Measurements from ENCODE around the gene LPAR3.

LPAR3 gene

GRCh38 chr1:84842748-84843231 is 50.2 kb downstream of the LPAR3 start:
- CTCF ChIA-PET: interaction anchor here (1.1 kb wide), 1 partner anchor 92 kb away, joined by 5 read pairs; no protein-coding TSS in a partner anchor
- Mint-ChIP-seq H3K27ac (no peak overlapping the region), H3K9me3 (no peaks in the 10 kb centered on the region), H3K27me3 (peaks cover 26% of the 10 kb centered on the region), H3K36me3 (peaks cover 2% of the 10 kb centered on the region), H3K4me3 (no peak overlapping the region), H3K4me1 (peaks cover 20% of the 10 kb centered on the region)
- no peak for DNase-seq

- Mint-ChIP-seq H3K9me3 (no peaks in the 10 kb centered on the region), H3K27me3 (peaks cover 25% of the 10 kb centered on the region), H3K27ac (no peak overlapping the region), H3K4me1 (peaks cover 13% of the 10 kb centered on the region), H3K4me3 (no peak overlapping the region), H3K36me3 (peaks cover 2% of the 10 kb centered on the region)
- CTCF ChIA-PET: interaction anchor here (1.1 kb wide), 1 partner anchor 93 kb away, joined by 5 read pairs; no protein-coding TSS in a partner anchor
- no peak for DNase-seq
These were observed 51.0 kb downstream of the LPAR3 start for GRCh38 chr1:84841971-84842370.

GRCh38 chr1:84840346-84840745 is 52.7 kb downstream of the LPAR3 start:
- Mint-ChIP-seq H3K4me3 (no peak overlapping the region), H3K27me3 (peaks cover 23% of the 10 kb centered on the region), H3K36me3 (peaks cover 2% of the 10 kb centered on the region), H3K4me1 (peaks cover 11% of the 10 kb centered on the region), H3K9me3 (no peaks in the 10 kb centered on the region), H3K27ac (no peak overlapping the region)
- CTCF ChIA-PET: interaction anchor here (1.3 kb wide), 1 partner anchor 95 kb away, joined by 3 read pairs; no protein-coding TSS in a partner anchor
- no peak for DNase-seq

GRCh38 chr1:84839544-84839943 is 53.5 kb downstream of the LPAR3 start:
- no peak for DNase-seq
- peaks cover 2% of the 10 kb centered on the region for H3K36me3 Mint-ChIP-seq
- peaks cover 23% of the 10 kb centered on the region for H3K27me3 Mint-ChIP-seq
- CTCF ChIA-PET: interaction anchor here (1.3 kb wide), 1 partner anchor 96 kb away, joined by 3 read pairs; no protein-coding TSS in a partner anchor
- H3K4me3 Mint-ChIP-seq: no peak overlapping the region
- H3K27ac Mint-ChIP-seq: no peak overlapping the region
- H3K4me1 Mint-ChIP-seq: peaks cover 11% of the 10 kb centered on the region
- no peaks in the 10 kb centered on the region for H3K9me3 Mint-ChIP-seq

GRCh38 chr1:84836145-84836544 is 56.9 kb downstream of the LPAR3 start:
- Mint-ChIP-seq H3K27ac (no peak overlapping the region), H3K27me3 (peaks cover 13% of the 10 kb centered on the region), H3K36me3 (no peaks in the 10 kb centered on the region), H3K4me3 (no peak overlapping the region), H3K9me3 (no peaks in the 10 kb centered on the region), H3K4me1 (peaks cover 10% of the 10 kb centered on the region)
- DNase-seq: no peak
- CTCF ChIA-PET: no interaction called here

GRCh38 chr1:84835169-84835568 is 57.8 kb downstream of the LPAR3 start:
- Mint-ChIP-seq H3K4me1 (peaks cover 1% of the 10 kb centered on the region), H3K27me3 (peaks cover 13% of the 10 kb centered on the region), H3K36me3 (no peaks in the 10 kb centered on the region), H3K27ac (no peak overlapping the region), H3K9me3 (no peaks in the 10 kb centered on the region), H3K4me3 (no peak overlapping the region)
- CTCF ChIA-PET: no interaction called here
- no peak for DNase-seq

- Mint-ChIP-seq H3K27me3 (peaks cover 13% of the 10 kb centered on the region), H3K4me1 (no peaks in the 10 kb centered on the region), H3K4me3 (no peak overlapping the region), H3K9me3 (no peaks in the 10 kb centered on the region), H3K36me3 (no peaks in the 10 kb centered on the region), H3K27ac (no peak overlapping the region)
- DNase-seq: no peak
- CTCF ChIA-PET: interaction anchor here (0.8 kb wide), 1 partner anchor 36 kb away, joined by 4 read pairs; no protein-coding TSS in a partner anchor
These were observed 58.5 kb downstream of the LPAR3 start for GRCh38 chr1:84834419-84835064.

- H3K27me3 Mint-ChIP-seq: peaks cover 3% of the 10 kb centered on the region
- no peaks in the 10 kb centered on the region for H3K9me3 Mint-ChIP-seq
- H3K36me3 Mint-ChIP-seq: no peaks in the 10 kb centered on the region
- CTCF ChIA-PET: interaction anchor here (0.8 kb wide), 1 partner anchor 37 kb away, joined by 4 read pairs; no protein-coding TSS in a partner anchor
- H3K4me1 Mint-ChIP-seq: no peaks in the 10 kb centered on the region
- no peak overlapping the region for H3K4me3 Mint-ChIP-seq
- H3K27ac Mint-ChIP-seq: no peak overlapping the region
- no peak for DNase-seq
These were observed 59.8 kb downstream of the LPAR3 start for GRCh38 chr1:84833194-84833593.

GRCh38 chr1:84830136-84830535 is 62.9 kb downstream of the LPAR3 start:
- Mint-ChIP-seq H3K4me3 (no peak overlapping the region), H3K27me3 (no peaks in the 10 kb centered on the region), H3K36me3 (no peaks in the 10 kb centered on the region), H3K27ac (no peak overlapping the region), H3K9me3 (no peaks in the 10 kb centered on the region), H3K4me1 (no peaks in the 10 kb centered on the region)
- no peak for DNase-seq
- CTCF ChIA-PET: no interaction called here

GRCh38 chr1:84827976-84828375 is 65.0 kb downstream of the LPAR3 start:
- H3K4me3 Mint-ChIP-seq: no peak overlapping the region

GRCh38 chr1:84827555-84827954 is 65.5 kb downstream of the LPAR3 start:
- no peaks in the 10 kb centered on the region for H3K9me3 Mint-ChIP-seq
- no peaks in the 10 kb centered on the region for H3K4me1 Mint-ChIP-seq
- no peak overlapping the region for H3K4me3 Mint-ChIP-seq
- H3K27me3 Mint-ChIP-seq: no peaks in the 10 kb centered on the region
- no peak for DNase-seq
- CTCF ChIA-PET: no interaction called here
- no peaks in the 10 kb centered on the region for H3K36me3 Mint-ChIP-seq
- H3K27ac Mint-ChIP-seq: no peak overlapping the region

More at GRCh38 chr1:84827976-84828375, 65.0 kb downstream of the LPAR3 start:
- no peaks in the 10 kb centered on the region for H3K9me3 Mint-ChIP-seq
- H3K4me1 Mint-ChIP-seq: no peaks in the 10 kb centered on the region
- CTCF ChIA-PET: no interaction called here
- no peaks in the 10 kb centered on the region for H3K36me3 Mint-ChIP-seq
- DNase-seq: no peak
- no peaks in the 10 kb centered on the region for H3K27me3 Mint-ChIP-seq
- H3K27ac Mint-ChIP-seq: no peak overlapping the region

- Mint-ChIP-seq H3K9me3 (no peaks in the 10 kb centered on the region), H3K27ac (no peak overlapping the region), H3K36me3 (no peaks in the 10 kb centered on the region), H3K4me1 (no peaks in the 10 kb centered on the region), H3K4me3 (no peak overlapping the region), H3K27me3 (no peaks in the 10 kb centered on the region)
- no peak for DNase-seq
- CTCF ChIA-PET: interaction anchor here (1.3 kb wide), 1 partner anchor 111 kb away, joined by 3 read pairs; no protein-coding TSS in a partner anchor
These were observed 67.8 kb downstream of the LPAR3 start for GRCh38 chr1:84825161-84825560.

GRCh38 chr1:84823991-84824390 is 69.0 kb downstream of the LPAR3 start:
- Mint-ChIP-seq H3K27ac (no peak overlapping the region), H3K4me1 (peaks cover under 1% of the 10 kb centered on the region), H3K4me3 (no peak overlapping the region), H3K27me3 (no peaks in the 10 kb centered on the region), H3K36me3 (no peaks in the 10 kb centered on the region), H3K9me3 (no peaks in the 10 kb centered on the region)
- no peak for DNase-seq
- CTCF ChIA-PET: interaction anchor here (1.3 kb wide), 1 partner anchor 112 kb away, joined by 3 read pairs; no protein-coding TSS in a partner anchor

- no peak for DNase-seq
- Mint-ChIP-seq H3K36me3 (no peaks in the 10 kb centered on the region), H3K27ac (no peak overlapping the region), H3K4me3 (no peak overlapping the region), H3K4me1 (peaks cover 3% of the 10 kb centered on the region), H3K9me3 (no peaks in the 10 kb centered on the region), H3K27me3 (no peaks in the 10 kb centered on the region)
- CTCF ChIA-PET: no interaction called here
These were observed 69.5 kb downstream of the LPAR3 start for GRCh38 chr1:84823511-84823910.

GRCh38 chr1:84810343-84810742 is 82.7 kb downstream of the LPAR3 start:
- no peak overlapping the region for H3K27ac Mint-ChIP-seq
- CTCF ChIA-PET: no interaction called here
- no peaks in the 10 kb centered on the region for H3K4me1 Mint-ChIP-seq
- H3K9me3 Mint-ChIP-seq: no peaks in the 10 kb centered on the region
- no peaks in the 10 kb centered on the region for H3K36me3 Mint-ChIP-seq
- peaks cover 16% of the 10 kb centered on the region for H3K27me3 Mint-ChIP-seq
- DNase-seq: no peak
- no peak overlapping the region for H3K4me3 Mint-ChIP-seq
